Breast epithelium (tissue), 4 donors: ENCODE data around the gene TNNI3. TPM values are rescaled to one million over a fixed set of nuclear protein-coding genes. Genes with fewer than 3 reads are reported as not detected.
A peak's percentile ranks its signal among the peaks of the same experiment; 100 is the strongest.

Experiments used
- DNase-seq, 2 donors: peaks; one replicate each; pipeline ENCODE4 v3.0.0-alpha.2; 2019; ENCODE audit warnings: low spot score in 2 of 2
- H3K27ac ChIP-seq, 2 donors: fragments of 200-600 bp; sonication (generic) in 1 of 2; one replicate each; pipeline ENCODE4 v1.5.1; 2016 to 2019; ENCODE audit warnings: mild to moderate bottlenecking in 1 of 2
- H3K27me3 ChIP-seq, 2 donors: fragments of 200-600 bp; sonication (generic) in 1 of 2; one replicate each; pipeline versions ENCODE4 v1.5.1 to v1.6.0; 2017 to 2019; ENCODE audit warnings: control low read depth in 1 of 2, mild to moderate bottlenecking in 1 of 2
- H3K36me3 ChIP-seq: fragments of 200-600 bp; one replicate; pipeline ENCODE4 v1.5.1; 2019
- H3K4me1 ChIP-seq, 2 donors: fragments of 200-600 bp; sonication (generic); one replicate each; pipeline ENCODE4 v1.5.1; 2016 to 2019; ENCODE audit warnings: control low read depth in 1 of 2
- H3K4me3 ChIP-seq, 3 donors: fragments of 200-600 bp; sonication (generic); 1 replicate in 2 of 3; 2 replicates in 1 of 3; pipeline ENCODE4 v1.5.1; 2016 to 2019; ENCODE audit warnings: mild to moderate bottlenecking in 3 of 3, moderate library complexity in 2 of 3
- H3K9me3 ChIP-seq, 2 donors: fragments of 200-600 bp; sonication (generic) in 1 of 2; one replicate each; pipeline ENCODE4 v1.5.1; 2016 to 2019; ENCODE audit warnings: control low read depth in 1 of 2
- POLR2A ChIP-seq: fragments of 450-650 bp; IDR thresholded peaks from one replicate; pipeline ENCODE4 v1.6.1; 2016; ENCODE audit warnings: antibody characterized with exemption, mild to moderate bottlenecking, moderate library complexity
- POLR2AphosphoS5 ChIP-seq, 3 donors: sonication (generic); formaldehyde crosslinking; IDR thresholded peaks; one replicate each; pipeline ENCODE4 v1.6.1; 2017; ENCODE audit warnings: antibody characterized with exemption in 3 of 3
- intact Hi-C: fragments of 100-400 bp; cut with DNase I; formaldehyde crosslinking; loops from one replicate; pipeline ENCODE4 v1.15.1; 2023; ENCODE audit warnings: low total_unique reads
- total RNA-seq, 3 donors: library from RNA; depleted of rRNA; stranded (reverse); fragments of >200 nt; gene quantifications; one replicate each; pipeline ENCODE4 v1.1.0, GENCODE V29; 2016
- TF ChIP-seq, protein P1 (sequence below), 3 donors: fragments of 450-650 bp; IDR thresholded peaks; one replicate each; pipeline ENCODE4 v1.5.1; 2016 to 2017; ENCODE audit warnings: antibody characterized with exemption in 3 of 3, mild to moderate bottlenecking in 3 of 3, moderate library complexity in 3 of 3

Gene TNNI3
- total RNA-seq, 3 donors from 2014 or later: 2.6 TPM; not detected in 2

- intact Hi-C loops: no loop called here
- TF ChIP-seq POLR2AphosphoS5 (IDR thresholded peaks at IDR 0.05) (no peak), POLR2A (no peak)
- TF ChIP-seq, protein P1, sequence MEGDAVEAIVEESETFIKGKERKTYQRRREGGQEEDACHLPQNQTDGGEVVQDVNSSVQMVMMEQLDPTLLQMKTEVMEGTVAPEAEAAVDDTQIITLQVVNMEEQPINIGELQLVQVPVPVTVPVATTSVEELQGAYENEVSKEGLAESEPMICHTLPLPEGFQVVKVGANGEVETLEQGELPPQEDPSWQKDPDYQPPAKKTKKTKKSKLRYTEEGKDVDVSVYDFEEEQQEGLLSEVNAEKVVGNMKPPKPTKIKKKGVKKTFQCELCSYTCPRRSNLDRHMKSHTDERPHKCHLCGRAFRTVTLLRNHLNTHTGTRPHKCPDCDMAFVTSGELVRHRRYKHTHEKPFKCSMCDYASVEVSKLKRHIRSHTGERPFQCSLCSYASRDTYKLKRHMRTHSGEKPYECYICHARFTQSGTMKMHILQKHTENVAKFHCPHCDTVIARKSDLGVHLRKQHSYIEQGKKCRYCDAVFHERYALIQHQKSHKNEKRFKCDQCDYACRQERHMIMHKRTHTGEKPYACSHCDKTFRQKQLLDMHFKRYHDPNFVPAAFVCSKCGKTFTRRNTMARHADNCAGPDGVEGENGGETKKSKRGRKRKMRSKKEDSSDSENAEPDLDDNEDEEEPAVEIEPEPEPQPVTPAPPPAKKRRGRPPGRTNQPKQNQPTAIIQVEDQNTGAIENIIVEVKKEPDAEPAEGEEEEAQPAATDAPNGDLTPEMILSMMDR (IDR thresholded peaks at IDR 0.05): no peak
- no peaks in the 10 kb centered on the region for H3K36me3 ChIP-seq
Measured at GRCh38 chr19:55115446-55116065, 42.0 kb downstream of the TNNI3 start.

DNA sequence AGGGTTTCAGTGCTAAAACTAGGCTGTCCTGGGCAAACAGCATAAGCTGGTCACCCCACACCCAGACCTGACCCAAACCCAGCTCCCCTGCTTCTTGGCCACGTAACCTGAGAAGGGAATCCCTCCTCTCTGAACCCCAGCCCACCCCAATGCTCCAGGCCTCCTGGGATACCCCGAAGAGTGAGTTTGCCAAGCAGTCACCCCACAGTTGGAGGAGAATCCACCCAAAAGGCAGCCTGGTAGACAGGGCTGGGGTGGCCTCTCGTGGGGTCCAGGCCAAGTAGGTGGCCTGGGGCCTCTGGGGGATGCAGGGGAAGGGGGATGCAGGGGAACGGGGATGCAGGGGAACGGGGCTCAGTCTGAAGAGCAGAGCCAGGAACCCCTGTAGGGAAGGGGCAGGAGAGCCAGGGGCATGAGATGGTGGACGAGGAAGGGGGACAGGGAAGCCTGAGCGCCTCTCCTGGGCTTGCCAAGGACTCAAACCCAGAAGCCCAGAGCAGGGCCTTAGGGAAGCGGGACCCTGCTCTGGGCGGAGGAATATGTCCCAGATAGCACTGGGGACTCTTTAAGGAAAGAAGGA, 42.9 kb downstream of the TNNI3 start:
- Histone ChIP-seq H3K4me1 (peaks cover 0 to 18% of the 10 kb centered on the region in 2 donors), H3K4me3 (peak overlapping the region in 2 of 3 donors; percentile 93 to 96), H3K27ac (peak overlapping the region; percentile 90 to 96), H3K9me3 (no peaks in the 10 kb centered on the region), H3K27me3 (no peaks in the 10 kb centered on the region), H3K36me3 (no peaks in the 10 kb centered on the region)
- DNase-seq: no peak
- TF ChIP-seq POLR2A (no peak), POLR2AphosphoS5 (IDR thresholded peaks at IDR 0.05) (no peak)
- TF ChIP-seq, protein P1 (IDR thresholded peaks at IDR 0.05): no peak
- intact Hi-C loops: loop anchor here (5.0 kb wide), 1 partner anchor 1532 kb away; no protein-coding TSS in a partner anchor

More at GRCh38 chr19:55115446-55116065, 42.0 kb downstream of the TNNI3 start:
- H3K27ac ChIP-seq: peak overlapping the region; percentile 90 to 96
- H3K4me1 ChIP-seq: peaks cover 0 to 18% of the 10 kb centered on the region in 2 donors
- no peaks in the 10 kb centered on the region for H3K27me3 ChIP-seq
- H3K9me3 ChIP-seq: no peaks in the 10 kb centered on the region
- H3K4me3 ChIP-seq: peak overlapping the region; percentile 86 to 96 (median 93)
- no peak for DNase-seq

DNA sequence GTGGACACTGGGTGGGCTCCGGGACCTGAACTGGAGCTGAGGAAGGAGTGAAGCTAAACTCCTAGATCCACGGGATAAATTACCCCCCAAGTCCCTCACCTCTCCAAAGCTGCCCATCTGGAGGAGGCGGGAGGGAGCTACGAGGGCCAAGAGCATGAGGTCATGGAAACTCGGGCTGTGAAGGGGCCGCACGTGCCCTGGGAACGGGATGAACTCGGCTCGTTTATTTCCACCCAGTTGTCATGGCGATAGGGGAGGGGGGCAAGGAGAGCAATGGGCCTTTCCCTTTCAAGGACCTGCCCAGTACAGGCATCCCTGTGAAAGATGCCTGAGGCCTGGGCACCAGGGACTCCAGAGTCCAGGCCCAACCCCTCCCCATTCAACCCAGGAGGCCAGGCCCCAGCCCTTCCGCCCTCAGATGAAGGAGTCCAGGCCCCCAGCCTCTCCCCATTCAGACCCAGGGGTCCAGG, 43.9 kb downstream of the TNNI3 start:
- Histone ChIP-seq H3K9me3 (no peaks in the 10 kb centered on the region), H3K27ac (peak overlapping the region; percentile 90 to 96), H3K4me1 (peaks cover 0 to 18% of the 10 kb centered on the region in 2 donors), H3K4me3 (peak overlapping the region in 2 of 3 donors; percentile 15 to 96), H3K36me3 (no peaks in the 10 kb centered on the region), H3K27me3 (no peaks in the 10 kb centered on the region)
- intact Hi-C loops: loop anchor here (5.0 kb wide), 1 partner anchor 1531 kb away; no protein-coding TSS in a partner anchor
- DNase-seq: peak; percentile 76 to 78
- TF ChIP-seq, protein P1 (IDR thresholded peaks at IDR 0.05): no peak
- peak; percentile 79 to 95 (median 95) for TF ChIP-seq POLR2AphosphoS5 (IDR thresholded peaks at IDR 0.05)

DNA sequence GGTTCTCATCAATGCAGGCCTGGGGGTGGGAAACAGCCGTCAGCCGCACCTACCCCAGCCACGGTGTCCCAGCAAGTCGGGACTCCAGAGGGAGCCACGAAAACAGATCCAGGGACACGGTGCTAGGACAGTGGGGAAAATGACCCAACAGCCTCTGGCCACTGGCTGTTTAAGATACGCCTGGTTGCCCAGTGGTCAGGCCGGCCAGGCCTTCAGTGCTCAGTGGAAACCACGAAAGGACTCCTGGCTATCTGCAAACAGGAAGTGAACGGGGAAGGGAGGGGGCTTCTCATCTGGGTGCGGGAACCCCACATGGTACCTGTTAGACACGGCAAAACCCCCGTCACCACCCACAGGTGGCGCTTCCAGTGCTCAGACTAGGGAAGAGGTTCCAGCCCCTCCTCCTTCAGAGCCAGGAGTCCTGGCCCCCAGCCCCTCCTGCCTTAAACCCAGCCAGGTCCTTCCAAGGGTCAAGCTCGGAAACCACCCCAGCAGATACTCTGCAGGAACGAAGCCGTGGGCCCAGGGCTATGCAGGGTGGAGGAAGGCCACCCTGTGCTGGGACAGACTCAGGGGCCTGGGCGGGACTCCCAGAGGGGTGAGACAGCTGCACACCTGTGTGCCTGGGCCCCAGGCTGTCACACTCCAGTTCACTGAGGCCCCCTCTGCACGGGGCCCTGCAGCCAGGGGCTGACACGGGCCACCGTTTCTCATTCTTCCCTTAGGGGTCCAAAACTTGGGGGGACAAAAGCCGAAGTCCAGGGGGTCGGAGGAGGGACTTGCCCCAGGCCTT, 44.6 kb downstream of the TNNI3 start:
- H3K4me1 ChIP-seq: peaks cover 0 to 18% of the 10 kb centered on the region in 2 donors

More for the DNA sequence above, 44.6 kb downstream of the TNNI3 start:
- Histone ChIP-seq H3K9me3 (no peaks in the 10 kb centered on the region), H3K4me3 (peak overlapping the region in 2 of 3 donors; percentile 15 to 96), H3K27me3 (no peaks in the 10 kb centered on the region), H3K36me3 (no peaks in the 10 kb centered on the region), H3K27ac (peak overlapping the region; percentile 90 to 96)
- TF ChIP-seq POLR2A (no peak), POLR2AphosphoS5 (IDR thresholded peaks at IDR 0.05) (no peak)
- TF ChIP-seq, protein P1 (IDR thresholded peaks at IDR 0.05): no peak
- no peak for DNase-seq
- intact Hi-C loops: loop anchor here (5.0 kb wide), 1 partner anchor 1531 kb away; no protein-coding TSS in a partner anchor
